Measurements from ENCODE around the gene RAB31.

GRCh38 chr18:9886005-9886348 is 177.9 kb downstream of the RAB31 start:
- TF ChIP-seq BRCA1 (CRISPR knock-in tag; IDR thresholded peaks at IDR 0.05) (no peak), SIX4 (CRISPR knock-in tag; IDR thresholded peaks at IDR 0.05) (no peak), GABPA (IDR thresholded peaks at IDR 0.05; ENCODE audit: low read depth, low read length) (no peak), GABPA (CRISPR knock-in tag; IDR thresholded peaks at IDR 0.05; ENCODE audit: low read depth) (no peak), KDM1A (CRISPR knock-in tag; IDR thresholded peaks at IDR 0.05) (no peak), ZNF629 (CRISPR knock-in tag; conservative IDR thresholded peaks at IDR 0.05) (no peak), CBFB (CRISPR knock-in tag; IDR thresholded peaks at IDR 0.05) (no peak), NR2F1 (CRISPR knock-in tag; IDR thresholded peaks at IDR 0.05) (no peak), JUN (CRISPR knock-in tag; IDR thresholded peaks at IDR 0.05) (no peak), NKX3-1 (CRISPR knock-in tag; IDR thresholded peaks at IDR 0.05) (no peak), KMT2B (CRISPR knock-in tag; IDR thresholded peaks at IDR 0.05) (no peak), ZNF83 (CRISPR knock-in tag; IDR thresholded peaks at IDR 0.05; ENCODE audit: borderline replicate concordance) (no peak), NR2C2 (CRISPR knock-in tag; IDR thresholded peaks at IDR 0.05; ENCODE audit: borderline replicate concordance) (no peak), ZFP37 (CRISPR knock-in tag; IDR thresholded peaks at IDR 0.05; ENCODE audit: borderline replicate concordance) (no peak)
- TF ChIP-seq, protein P1, sequence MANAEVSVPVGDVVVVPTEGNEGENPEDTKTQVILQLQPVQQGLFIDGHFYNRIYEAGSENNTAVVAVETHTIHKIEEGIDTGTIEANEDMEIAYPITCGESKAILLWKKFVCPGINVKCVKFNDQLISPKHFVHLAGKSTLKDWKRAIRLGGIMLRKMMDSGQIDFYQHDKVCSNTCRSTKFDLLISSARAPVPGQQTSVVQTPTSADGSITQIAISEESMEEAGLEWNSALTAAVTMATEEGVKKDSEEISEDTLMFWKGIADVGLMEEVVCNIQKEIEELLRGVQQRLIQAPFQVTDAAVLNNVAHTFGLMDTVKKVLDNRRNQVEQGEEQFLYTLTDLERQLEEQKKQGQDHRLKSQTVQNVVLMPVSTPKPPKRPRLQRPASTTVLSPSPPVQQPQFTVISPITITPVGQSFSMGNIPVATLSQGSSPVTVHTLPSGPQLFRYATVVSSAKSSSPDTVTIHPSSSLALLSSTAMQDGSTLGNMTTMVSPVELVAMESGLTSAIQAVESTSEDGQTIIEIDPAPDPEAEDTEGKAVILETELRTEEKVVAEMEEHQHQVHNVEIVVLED (CRISPR knock-in tag; IDR thresholded peaks at IDR 0.05; ENCODE audit: borderline replicate concordance): no peak
